HFF-Myc (cell line): ENCODE data around the gene ZNF3.

Source experiments
- DNase-seq: peaks from one replicate; pipeline ENCODE4 v3.0.0-alpha.2; 2011; ENCODE audit warnings: low read depth; ENCODE audit errors: extremely low read depth
- H3K4me3 ChIP-seq: replicated peaks from 2 replicates; pipeline ENCODE4 v1.5.1; 2011; ENCODE audit warnings: low read depth, mild to moderate bottlenecking, control low read depth, low read length
- TF ChIP-seq, protein P1 (sequence below): IDR thresholded peaks from 2 replicates; pipeline ENCODE4 v1.5.1; 2012; ENCODE audit warnings: mild to moderate bottlenecking, low read depth, low read length, control low read depth; ENCODE audit errors: missing control alignments

The ZNF3 gene

DNA sequence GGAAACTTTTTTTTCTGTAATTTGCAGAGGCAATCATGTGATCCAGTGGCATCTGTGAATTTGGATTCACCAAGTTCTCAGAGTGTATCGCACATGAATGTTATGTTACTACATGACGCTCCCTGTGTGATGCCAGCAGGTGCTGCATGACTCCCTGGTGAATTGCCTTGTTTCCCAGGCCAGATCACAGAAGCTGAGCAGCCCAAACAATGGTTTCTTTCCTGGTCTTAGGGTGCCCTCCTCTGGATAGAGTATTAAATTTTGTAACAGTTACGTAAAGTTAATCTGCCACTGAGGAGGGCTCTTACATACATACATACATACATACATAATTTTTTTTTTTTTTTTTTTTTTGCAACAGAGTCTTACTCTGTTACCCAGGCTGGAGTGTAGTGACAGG, 28.3 kb downstream of the ZNF3 start:
- DNase-seq, result peak; percentile 39
- TF ChIP-seq, protein P1, sequence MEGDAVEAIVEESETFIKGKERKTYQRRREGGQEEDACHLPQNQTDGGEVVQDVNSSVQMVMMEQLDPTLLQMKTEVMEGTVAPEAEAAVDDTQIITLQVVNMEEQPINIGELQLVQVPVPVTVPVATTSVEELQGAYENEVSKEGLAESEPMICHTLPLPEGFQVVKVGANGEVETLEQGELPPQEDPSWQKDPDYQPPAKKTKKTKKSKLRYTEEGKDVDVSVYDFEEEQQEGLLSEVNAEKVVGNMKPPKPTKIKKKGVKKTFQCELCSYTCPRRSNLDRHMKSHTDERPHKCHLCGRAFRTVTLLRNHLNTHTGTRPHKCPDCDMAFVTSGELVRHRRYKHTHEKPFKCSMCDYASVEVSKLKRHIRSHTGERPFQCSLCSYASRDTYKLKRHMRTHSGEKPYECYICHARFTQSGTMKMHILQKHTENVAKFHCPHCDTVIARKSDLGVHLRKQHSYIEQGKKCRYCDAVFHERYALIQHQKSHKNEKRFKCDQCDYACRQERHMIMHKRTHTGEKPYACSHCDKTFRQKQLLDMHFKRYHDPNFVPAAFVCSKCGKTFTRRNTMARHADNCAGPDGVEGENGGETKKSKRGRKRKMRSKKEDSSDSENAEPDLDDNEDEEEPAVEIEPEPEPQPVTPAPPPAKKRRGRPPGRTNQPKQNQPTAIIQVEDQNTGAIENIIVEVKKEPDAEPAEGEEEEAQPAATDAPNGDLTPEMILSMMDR, result peak; percentile 14

DNA sequence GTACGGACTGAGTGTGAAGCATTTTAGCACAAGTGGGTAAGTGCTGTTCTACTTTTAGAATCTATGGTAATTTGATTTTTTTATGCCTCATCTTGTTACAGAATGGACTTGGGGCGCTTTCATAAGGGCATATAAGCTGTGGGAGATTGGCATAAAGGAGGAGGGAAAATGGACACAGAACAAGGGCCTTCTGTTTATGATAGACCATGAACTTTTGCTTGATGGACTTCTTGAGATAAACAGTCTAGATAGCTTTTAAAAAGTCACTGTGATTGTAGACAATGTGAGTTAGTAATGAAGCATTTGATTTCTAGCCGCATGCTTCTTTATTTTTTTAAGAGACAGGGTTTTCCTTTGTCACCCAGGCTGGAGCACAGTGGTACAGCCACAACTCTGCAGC, 29.9 kb downstream of the ZNF3 start:
- TF ChIP-seq, protein P1, result no peak
- no peak for DNase-seq
- no peak overlapping the region for H3K4me3 ChIP-seq

More for the DNA sequence above, 28.3 kb downstream of the ZNF3 start:
- no peak overlapping the region for H3K4me3 ChIP-seq

DNA sequence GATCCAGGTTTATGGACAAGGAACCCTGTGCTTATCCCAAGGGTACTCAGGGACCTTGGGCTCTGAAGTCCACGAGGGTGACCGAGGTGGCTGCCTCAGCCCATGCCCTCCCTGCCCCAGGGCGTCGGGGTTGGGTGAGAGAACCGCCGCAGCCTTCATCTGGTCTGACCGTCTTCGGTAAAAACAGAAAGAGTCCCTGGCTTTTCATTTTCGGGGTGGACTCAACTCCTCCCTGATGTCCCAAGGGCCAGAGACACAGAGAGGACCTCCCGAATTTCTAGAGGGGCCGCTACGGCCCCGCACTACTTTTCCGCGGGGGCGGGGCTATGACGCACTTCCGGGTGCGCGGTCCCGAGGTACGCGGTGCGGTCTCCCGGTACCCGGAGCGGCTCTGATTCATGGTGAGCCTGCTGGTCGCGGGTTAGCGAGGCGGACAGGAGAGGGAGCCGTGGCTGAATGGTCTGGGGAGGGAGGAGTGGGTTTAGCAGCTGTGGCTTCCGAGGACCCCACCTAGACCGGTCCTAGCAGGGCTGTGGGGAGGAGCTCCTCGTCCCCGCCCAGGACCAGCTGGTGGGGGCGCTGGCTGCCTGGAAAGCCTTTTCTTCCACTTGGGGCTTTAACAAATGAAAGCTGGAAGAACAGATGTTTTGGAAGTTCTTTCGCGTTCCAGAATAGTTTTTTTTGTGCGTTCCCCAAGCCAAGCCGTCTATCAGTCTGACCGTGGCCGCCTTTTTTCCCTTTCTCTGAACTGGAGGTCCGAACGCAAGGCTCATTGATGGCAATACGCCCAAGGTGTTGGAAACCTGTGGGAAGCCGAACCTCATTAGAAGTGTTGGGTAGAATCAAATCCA, 31.9 kb downstream of the ZNF3 start, which contains the start of gene ZSCAN21:
TSS of gene ZSCAN21 (plus strand) at position 334 of the 851 bp plus-strand sequence. CDS start 7,233 bp downstream, outside the sequence.
- TF ChIP-seq, protein P1, result no peak
- DNase-seq, result peak; percentile 42
- peak within 1 kb of the TSS; percentile 82 for H3K4me3 ChIP-seq

DNA sequence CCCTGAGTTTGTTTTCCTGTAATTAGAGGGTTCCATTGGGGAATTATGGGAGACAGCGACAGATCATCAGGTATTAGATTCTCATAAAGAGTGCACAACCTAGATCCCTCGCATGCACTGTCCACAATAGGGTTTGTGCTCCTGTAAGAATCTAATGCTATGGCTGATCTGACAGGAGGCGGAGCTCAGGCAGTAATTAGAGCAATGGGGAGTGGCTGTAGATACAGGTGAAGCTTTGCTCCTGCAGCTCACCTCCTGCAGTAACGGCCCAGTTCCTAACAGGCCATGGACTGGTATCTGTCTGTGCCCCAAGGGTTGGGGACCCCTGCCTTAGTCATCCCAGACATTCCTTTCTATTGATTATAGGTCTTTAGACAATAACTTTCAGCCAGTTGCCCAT, 32.8 kb downstream of the ZNF3 start:
- TF ChIP-seq, protein P1, result no peak
- no peak for DNase-seq
- no peak overlapping the region for H3K4me3 ChIP-seq

DNA sequence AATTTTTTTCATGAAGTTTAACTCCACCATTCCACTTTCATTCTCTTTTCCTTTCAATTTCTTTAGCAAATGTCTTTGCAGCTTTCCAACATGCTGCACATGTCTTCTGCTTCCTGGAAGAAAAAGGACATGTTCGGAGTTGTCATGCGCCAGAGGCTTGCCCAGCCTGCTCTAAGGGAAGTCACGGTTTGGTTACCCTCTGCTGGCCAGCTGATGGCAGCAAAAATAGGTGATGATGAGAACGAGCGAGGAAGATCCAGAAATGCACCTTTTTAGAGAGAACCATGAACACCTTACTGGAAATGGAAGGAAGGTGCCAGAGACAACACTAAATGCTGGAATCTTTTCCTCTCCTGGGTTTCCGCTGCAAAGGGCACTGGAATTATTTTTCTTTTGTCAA, 36.8 kb downstream of the ZNF3 start:
- no peak for DNase-seq
- no peak overlapping the region for H3K4me3 ChIP-seq
- TF ChIP-seq, protein P1, result no peak

DNA sequence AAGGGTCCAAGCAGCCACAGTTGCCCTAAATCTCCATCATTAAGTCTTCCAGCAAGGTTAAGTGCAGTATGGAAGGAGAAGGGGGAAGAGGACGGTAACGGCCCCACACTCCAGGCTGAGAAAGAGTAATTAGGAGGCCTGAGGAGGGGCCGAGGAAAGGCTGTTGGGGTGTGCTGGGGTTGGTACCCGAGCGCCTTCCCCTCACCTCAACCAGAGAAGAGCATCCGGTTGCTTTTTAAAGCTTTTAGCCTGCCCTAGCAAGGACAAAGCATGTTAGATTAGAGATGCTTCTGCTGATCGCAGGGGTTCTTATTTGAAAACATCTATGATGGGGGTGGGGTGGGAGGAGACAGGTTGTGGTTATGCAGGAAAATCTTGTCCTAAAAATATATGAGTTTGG, 40.9 kb downstream of the ZNF3 start:
- TF ChIP-seq, protein P1, result no peak
- no peak for DNase-seq

More for the DNA sequence above, 40.9 kb downstream of the ZNF3 start:
- H3K4me3 ChIP-seq, result no peak overlapping the region
